Spleen (tissue), 11 donors: ENCODE data around the gene DYNLT1. TPM values are rescaled to one million over a fixed set of nuclear protein-coding genes. Genes with fewer than 3 reads are reported as not detected.

Experiments used
- DNase-seq: peaks from one replicate; pipeline ENCODE4 v3.0.0-alpha.2; 2020
- H3K27ac ChIP-seq, 8 donors: fragments of 200-600 bp; sonication (generic) in 7 of 8; 1 replicate in 4 of 8; 2 replicates in 4 of 8; pipeline versions ENCODE4 v1.5.0 to v1.8.0; 2016 to 2021; ENCODE audit warnings: inconsistent platforms in 4 of 8, mild to moderate bottlenecking in 4 of 8, moderate library complexity in 1 of 8
- H3K27me3 ChIP-seq, 7 donors: fragments of 200-600 bp; sonication (generic) in 6 of 7; replicated peaks in 1 of 7; 1 replicate in 4 of 7; 2 replicates in 3 of 7; pipeline versions ENCODE4 v1.5.0 to v1.8.0; 2016 to 2021; ENCODE audit warnings: inconsistent platforms in 3 of 7, mild to moderate bottlenecking in 1 of 7
- H3K36me3 ChIP-seq, 6 donors: fragments of 200-600 bp; sonication (generic) in 5 of 6; 1 replicate in 4 of 6; 2 replicates in 2 of 6; pipeline versions ENCODE4 v1.5.0 to v1.8.0; 2016 to 2021; ENCODE audit warnings: inconsistent platforms in 2 of 6
- H3K4me1 ChIP-seq, 6 donors: fragments of 200-600 bp; sonication (generic) in 5 of 6; 1 replicate in 3 of 6; 2 replicates in 3 of 6; pipeline versions ENCODE4 v1.5.0 to v1.8.0; 2016 to 2021; ENCODE audit warnings: inconsistent platforms in 3 of 6
- H3K4me3 ChIP-seq, 8 donors: fragments of 200-600 bp; sonication (generic) in 7 of 8; 1 replicate in 4 of 8; 2 replicates in 4 of 8; pipeline versions ENCODE4 v1.5.0 to v1.8.0; 2016 to 2021; ENCODE audit warnings: inconsistent platforms in 4 of 8, mild to moderate bottlenecking in 4 of 8, moderate library complexity in 2 of 8
- H3K9me3 ChIP-seq, 8 donors: fragments of 200-600 bp; sonication (generic) in 7 of 8; 1 replicate in 4 of 8; 2 replicates in 4 of 8; pipeline versions ENCODE4 v1.5.0 to v1.8.0; 2016 to 2021; ENCODE audit warnings: inconsistent platforms in 4 of 8
- POLR2A ChIP-seq, 3 donors: fragments of 450-650 bp; IDR thresholded peaks; one replicate each; pipeline ENCODE4 v1.5.1; 2017; ENCODE audit warnings: antibody characterized with exemption in 3 of 3, mild to moderate bottlenecking in 1 of 3
- POLR2AphosphoS5 ChIP-seq, 3 donors: sonication (generic); formaldehyde crosslinking; IDR thresholded peaks; one replicate each; pipeline ENCODE4 v1.5.1; 2017; ENCODE audit warnings: antibody characterized with exemption in 3 of 3
- WGBS, 5 donors: extraction: QIAGEN DNeasy Blood & Tissue Kit in 3 of 5; methylation state at CpG; one replicate each; pipeline versions ENCODE4 v1.1.5 to v1.1.7; 2013 to 2018; 5-methylcytosine and 5-hydroxymethylcytosine counted together
- intact Hi-C: fragments of 100-400 bp; cut with DNase I; formaldehyde crosslinking; loops from one replicate; pipeline ENCODE4 v1.15.0; 2023; ENCODE audit warnings: low total_unique reads
- polyA plus RNA-seq, 3 donors: library from polyadenylated mRNA; stranded (reverse); fragments of 200-250 nt; gene quantifications; one replicate each; pipeline ENCODE4 v1.2.1, GENCODE V29; 2013
- total RNA-seq, 7 donors: library from RNA; depleted of rRNA in 3 of 7; stranded (reverse); fragments of >200 nt in 3 of 7; fragmentation: NEBNext Ultra II Directional in 4 of 7; extraction: Animal tissue kit (Norgen Biotek cat#: 25700) in 4 of 7; gene quantifications; one replicate each; pipeline versions ENCODE4 v1.1.0 to v1.2.1, GENCODE V29; 2016 to 2021
- TF ChIP-seq, protein P1 (sequence below), 11 experiments: fragments of 200-600 bp in 7 of 11; fragments of 450-650 bp in 4 of 11; sonication (generic) in 4 of 11; IDR thresholded peaks in 8 of 11; conservative IDR thresholded peaks in 3 of 11; 1 replicate in 7 of 11; 2 replicates in 4 of 11; pipeline versions ENCODE4 v1.4.0 to v1.8.0; 2016 to 2021; ENCODE audit warnings: antibody characterized with exemption in 11 of 11, inconsistent platforms in 4 of 11, mild to moderate bottlenecking in 1 of 11
- donor health status: healthy with polysubstance abuse.
- donor health status: DM: no; HTN: no; CAD: no; lungs with moderate emphysema.
- donor health status: DM: no; HTN: no; CAD: no.
- donor health status: Bipolar disorder and iron deficiency.
- donor health status: healthy.
- donor health status: DM: no; HTN: no; CAD: no.
- donor health status: DM: yes; HTN: yes; CAD: no.

Gene DYNLT1
- total and polyA plus RNA-seq, 10 donors, result 61.3 to 131 (median 75.8) TPM

- Histone ChIP-seq H3K4me1 (no peaks in the 10 kb centered on the region), H3K4me3 (no peak overlapping the region), H3K27ac (peak overlapping the region in 4 of 8 donors; percentile 3 to 28 (median 12)), H3K9me3 (peaks cover 0 to 15% (median 7%) of the 10 kb centered on the region in 8 donors), H3K36me3 (peaks cover 0 to 96% (median 52%) of the 10 kb centered on the region in 6 donors), H3K27me3 (no peaks in the 10 kb centered on the region)
- intact Hi-C loops, result no loop called here
- DNase-seq, result no peak
- TF ChIP-seq, protein P1, sequence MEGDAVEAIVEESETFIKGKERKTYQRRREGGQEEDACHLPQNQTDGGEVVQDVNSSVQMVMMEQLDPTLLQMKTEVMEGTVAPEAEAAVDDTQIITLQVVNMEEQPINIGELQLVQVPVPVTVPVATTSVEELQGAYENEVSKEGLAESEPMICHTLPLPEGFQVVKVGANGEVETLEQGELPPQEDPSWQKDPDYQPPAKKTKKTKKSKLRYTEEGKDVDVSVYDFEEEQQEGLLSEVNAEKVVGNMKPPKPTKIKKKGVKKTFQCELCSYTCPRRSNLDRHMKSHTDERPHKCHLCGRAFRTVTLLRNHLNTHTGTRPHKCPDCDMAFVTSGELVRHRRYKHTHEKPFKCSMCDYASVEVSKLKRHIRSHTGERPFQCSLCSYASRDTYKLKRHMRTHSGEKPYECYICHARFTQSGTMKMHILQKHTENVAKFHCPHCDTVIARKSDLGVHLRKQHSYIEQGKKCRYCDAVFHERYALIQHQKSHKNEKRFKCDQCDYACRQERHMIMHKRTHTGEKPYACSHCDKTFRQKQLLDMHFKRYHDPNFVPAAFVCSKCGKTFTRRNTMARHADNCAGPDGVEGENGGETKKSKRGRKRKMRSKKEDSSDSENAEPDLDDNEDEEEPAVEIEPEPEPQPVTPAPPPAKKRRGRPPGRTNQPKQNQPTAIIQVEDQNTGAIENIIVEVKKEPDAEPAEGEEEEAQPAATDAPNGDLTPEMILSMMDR (IDR thresholded peaks at IDR 0.05 in 8 of 11, conservative IDR thresholded peaks at IDR 0.05 in 3 of 11), result no peak
- no peak for TF ChIP-seq POLR2A (IDR thresholded peaks at IDR 0.05)
- TF ChIP-seq POLR2AphosphoS5 (IDR thresholded peaks at IDR 0.05), result no peak
- WGBS, 5 donors, result 78 to 89% (median 87%) methylated on average over 14 of the region's 14 CpGs
Observed at GRCh38 chr6:158611541-158612370, 32.8 kb downstream of the DYNLT1 start.

- no peak for DNase-seq
- peaks cover 0 to 100% (median 58%) of the 10 kb centered on the region in 6 donors for H3K36me3 ChIP-seq
- intact Hi-C loops, result no loop called here
Observed at GRCh38 chr6:158611039-158611438, 33.5 kb downstream of the DYNLT1 start.

DNA sequence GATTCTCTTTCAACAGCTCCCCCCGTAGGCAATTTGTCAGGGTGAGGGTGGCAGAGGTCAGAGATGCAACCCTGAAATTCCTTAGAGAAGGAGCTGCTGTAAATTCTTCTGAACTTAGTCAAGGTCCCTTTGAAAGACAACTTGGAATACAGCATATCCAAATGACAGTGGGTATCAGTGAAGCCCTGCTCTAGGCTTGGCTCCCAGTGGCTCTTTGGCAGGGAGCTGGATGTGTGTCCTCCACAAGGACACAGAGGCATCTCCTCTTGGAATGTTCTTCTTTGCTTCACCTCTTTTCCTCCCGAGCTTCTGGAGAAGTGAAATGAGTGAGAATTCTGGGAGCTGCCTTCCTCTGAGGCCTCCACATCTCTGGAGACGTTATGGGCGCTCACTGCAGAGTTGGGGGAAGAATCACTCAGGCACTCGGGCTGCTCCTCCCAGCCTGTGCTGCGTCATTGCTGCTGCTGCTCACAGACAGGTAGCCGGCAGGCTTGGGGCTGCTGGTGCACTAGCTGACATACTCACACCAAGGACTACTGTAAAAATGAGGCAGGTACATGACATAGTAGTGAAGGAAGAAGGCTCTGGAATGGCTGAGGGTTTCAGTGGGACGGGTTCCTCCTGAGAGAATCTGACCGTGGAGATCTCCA is 34.1 kb downstream of the DYNLT1 start:
- no peak for DNase-seq
- intact Hi-C loops, result no loop called here
- H3K9me3 ChIP-seq, result peaks cover 0 to 10% (median 2%) of the 10 kb centered on the region in 8 donors
- H3K27ac ChIP-seq, result no peak overlapping the region
- H3K4me1 ChIP-seq, result peaks cover 0 to 1% (median 0%) of the 10 kb centered on the region in 6 donors
- H3K36me3 ChIP-seq, result peaks cover 0 to 100% (median 63%) of the 10 kb centered on the region in 6 donors
- 75 to 89% (median 80%) methylated on average over 9 of the region's 9 CpGs for WGBS, 5 donors
- no peaks in the 10 kb centered on the region for H3K27me3 ChIP-seq
- H3K4me3 ChIP-seq, result no peak overlapping the region
- no peak for TF ChIP-seq POLR2A (IDR thresholded peaks at IDR 0.05)
- TF ChIP-seq, protein P1 (IDR thresholded peaks at IDR 0.05 in 8 of 11, conservative IDR thresholded peaks at IDR 0.05 in 3 of 11), result no peak
- TF ChIP-seq POLR2AphosphoS5 (IDR thresholded peaks at IDR 0.05), result no peak

More at GRCh38 chr6:158611039-158611438, 33.5 kb downstream of the DYNLT1 start:
- Histone ChIP-seq H3K4me3 (no peak overlapping the region), H3K27me3 (no peaks in the 10 kb centered on the region), H3K27ac (peak overlapping the region in 1 of 8 donors; percentile 28), H3K9me3 (peaks cover 0 to 15% (median 7%) of the 10 kb centered on the region in 8 donors), H3K4me1 (no peaks in the 10 kb centered on the region)
- TF ChIP-seq POLR2AphosphoS5 (IDR thresholded peaks at IDR 0.05) (no peak), POLR2A (IDR thresholded peaks at IDR 0.05) (no peak)
- TF ChIP-seq, protein P1 (IDR thresholded peaks at IDR 0.05 in 8 of 11, conservative IDR thresholded peaks at IDR 0.05 in 3 of 11), result no peak
- WGBS, 5 donors, result 78 to 93% (median 87%) methylated on average over 3 of the region's 3 CpGs
